Measurements from ENCODE around the gene SYCE3. TPM values are rescaled to one million over a fixed set of nuclear protein-coding genes. Genes with fewer than 3 reads are reported as not detected.
A peak's percentile ranks its signal among the peaks of the same experiment; 100 is the strongest.

The SYCE3 gene
- polyA plus RNA-seq, 3 donors = 1.9 to 3.1 TPM; not detected in 1

GRCh38 chr22:50603511-50604255 lies 41.0 kb upstream of the SYCE3 start:
- peaks cover 4% of the 10 kb centered on the region for H3K4me1 Mint-ChIP-seq
- peak overlapping the region in 1 of 2 donors; percentile 42 for H3K4me3 Mint-ChIP-seq
- no peaks in the 10 kb centered on the region for H3K36me3 ChIP-seq (replicated peaks in 1 of 2; ENCODE audit: control insufficient read depth in 1 of 2, insufficient read depth in 2 of 2, low read length in 2 of 2)
- no peaks in the 10 kb centered on the region for H3K4me1 ChIP-seq (ENCODE audit: control insufficient read depth in 1 of 2, insufficient read depth in 2 of 2, low read length in 2 of 2)
- H3K4me3 ChIP-seq (replicated peaks in 1 of 3; ENCODE audit: low read depth in 2 of 3, low read length in 3 of 3) = no peak overlapping the region
- WGBS (ENCODE audit: insufficient coverage) = 5% methylated on average over 57 of the region's 70 CpGs
- peaks cover 35 to 68% of the 10 kb centered on the region in 2 donors for H3K27me3 ChIP-seq (ENCODE audit: control insufficient read depth in 2 of 2, insufficient read depth in 2 of 2, low read length in 2 of 2)
- peaks cover 0 to 21% (median 9%) of the 10 kb centered on the region in 7 donors for H3K9me3 Mint-ChIP-seq
- H2AFZ ChIP-seq (ENCODE audit: insufficient read depth, low read depth, low read length, poor library complexity, severe bottlenecking) = no peak overlapping the region
- intact Hi-C loops (cut with micrococcal nuclease) = no loop called here
- DNase-seq = no peak
- no peak overlapping the region for H3K27ac ChIP-seq (ENCODE audit: low read depth in 1 of 2, low read length in 2 of 2)
- no peak overlapping the region for H3K4me2 ChIP-seq (replicated peaks; ENCODE audit: extremely low read depth, low read length, poor library complexity, severe bottlenecking)
- no peaks in the 10 kb centered on the region for H3K79me2 ChIP-seq (ENCODE audit: insufficient read depth, low read length)
- peaks cover 0 to 16% of the 10 kb centered on the region in 2 donors for H3K9me3 ChIP-seq (replicated peaks in 1 of 2; ENCODE audit: control insufficient read depth in 1 of 2, insufficient read depth in 1 of 2, low read length in 2 of 2)
- peaks cover 56 to 90% (median 72%) of the 10 kb centered on the region in 3 donors for H3K27me3 Mint-ChIP-seq (ENCODE audit: low read depth in 3 of 3)
- H3K27ac Mint-ChIP-seq = peak overlapping the region in 1 of 7 donors; percentile 64
- TF ChIP-seq CTCF (IDR thresholded peaks at IDR 0.05) = no peak
- H3K36me3 Mint-ChIP-seq = peaks cover 4 to 15% of the 10 kb centered on the region in 2 donors
- no peak overlapping the region for H3K9ac ChIP-seq (ENCODE audit: insufficient read depth, low read length, poor library complexity, severe bottlenecking)
- no peaks in the 10 kb centered on the region for H4K20me1 ChIP-seq (ENCODE audit: insufficient read depth, low read length)

- Histone ChIP-seq H4K20me1 (ENCODE audit: insufficient read depth, low read length) (no peaks in the 10 kb centered on the region), H3K79me2 (ENCODE audit: insufficient read depth, low read length) (no peaks in the 10 kb centered on the region), H3K4me3 (replicated peaks in 1 of 3; ENCODE audit: low read depth in 2 of 3, low read length in 3 of 3) (no peak overlapping the region), H3K27ac (ENCODE audit: low read depth in 1 of 2, low read length in 2 of 2) (no peak overlapping the region), H3K36me3 (replicated peaks in 1 of 2; ENCODE audit: control insufficient read depth in 1 of 2, insufficient read depth in 2 of 2, low read length in 2 of 2) (no peaks in the 10 kb centered on the region), H3K4me2 (replicated peaks; ENCODE audit: extremely low read depth, low read length, poor library complexity, severe bottlenecking) (no peak overlapping the region), H3K4me1 (ENCODE audit: control insufficient read depth in 1 of 2, insufficient read depth in 2 of 2, low read length in 2 of 2) (no peaks in the 10 kb centered on the region), H2AFZ (ENCODE audit: insufficient read depth, low read depth, low read length, poor library complexity, severe bottlenecking) (no peak overlapping the region), H3K9ac (ENCODE audit: insufficient read depth, low read length, poor library complexity, severe bottlenecking) (no peak overlapping the region), H3K27me3 (ENCODE audit: control insufficient read depth in 2 of 2, insufficient read depth in 2 of 2, low read length in 2 of 2) (peaks cover 35 to 74% of the 10 kb centered on the region in 2 donors), H3K9me3 (replicated peaks in 1 of 2; ENCODE audit: control insufficient read depth in 1 of 2, insufficient read depth in 1 of 2, low read length in 2 of 2) (peaks cover 0 to 16% of the 10 kb centered on the region in 2 donors)
- H3K4me1 Mint-ChIP-seq = peaks cover 4% of the 10 kb centered on the region
- no peak overlapping the region for H3K27ac Mint-ChIP-seq
- intact Hi-C loops (cut with micrococcal nuclease) = no loop called here
- peak overlapping the region; percentile 3 to 86 for H3K4me3 Mint-ChIP-seq
- TF ChIP-seq CTCF (IDR thresholded peaks at IDR 0.05) = no peak
- H3K9me3 Mint-ChIP-seq = peaks cover 0 to 21% (median 9%) of the 10 kb centered on the region in 7 donors
- DNase-seq = no peak
- H3K27me3 Mint-ChIP-seq (ENCODE audit: low read depth in 3 of 3) = peaks cover 57 to 90% (median 77%) of the 10 kb centered on the region in 3 donors
- WGBS (ENCODE audit: insufficient coverage) = 27% methylated on average over 2 of the region's 2 CpGs
- peaks cover 8 to 15% of the 10 kb centered on the region in 2 donors for H3K36me3 Mint-ChIP-seq
These were observed 39.6 kb upstream of the SYCE3 start for GRCh38 chr22:50602338-50602700.

Data from CD14-positive monocyte (primary cell).